HG03045 (cell line): ENCODE measurements around the gene FMN1.

Experiments
- ATAC-seq: cut with Tn5 transposase; IDR thresholded peaks from one replicate; pipeline ENCODE4 v1.9.1; 2021; ENCODE audit warnings: mild to moderate bottlenecking, moderate library complexity; ENCODE audit not compliant: unreplicated experiment

FMN1 gene

DNA sequence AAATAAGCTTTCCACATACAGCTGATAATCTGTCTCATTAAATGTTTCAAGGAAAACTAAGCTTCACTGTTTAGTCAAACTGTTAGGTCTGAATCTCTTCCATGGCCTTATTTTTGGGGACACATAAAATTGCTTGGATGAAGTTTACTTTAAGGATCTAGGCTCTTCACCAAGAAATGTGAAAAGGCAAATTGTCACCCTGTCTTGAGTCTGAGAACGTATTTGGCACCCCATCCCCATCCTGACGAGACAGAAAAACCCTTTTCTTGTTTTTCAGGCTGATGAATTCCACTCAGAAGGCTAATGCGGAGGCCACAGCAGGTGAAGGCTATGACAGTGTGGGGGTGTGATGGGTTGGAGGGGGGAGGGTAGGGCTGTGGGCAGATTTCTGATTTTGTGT is 250.1 kb downstream of the FMN1 start:
- ATAC-seq = no peak

DNA sequence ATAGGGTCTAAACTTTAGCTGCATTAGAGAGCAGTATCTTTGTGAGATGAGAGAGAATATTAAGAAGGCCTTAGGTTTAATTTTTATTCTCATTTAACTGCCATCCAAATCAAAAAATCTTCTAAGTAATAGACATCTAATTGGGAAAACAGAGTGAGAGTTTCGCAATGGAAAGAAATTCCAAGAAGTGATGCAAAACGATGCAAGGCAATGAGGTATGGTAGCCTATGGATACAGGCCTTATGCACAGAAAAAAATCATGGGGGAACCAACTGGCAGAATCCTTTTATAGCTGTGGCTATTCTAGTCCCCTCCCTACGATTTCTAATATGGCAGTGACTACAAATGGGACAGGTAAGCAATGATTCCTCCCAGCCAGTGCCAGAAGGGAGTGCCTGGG is 250.8 kb downstream of the FMN1 start:
- no peak for ATAC-seq

DNA sequence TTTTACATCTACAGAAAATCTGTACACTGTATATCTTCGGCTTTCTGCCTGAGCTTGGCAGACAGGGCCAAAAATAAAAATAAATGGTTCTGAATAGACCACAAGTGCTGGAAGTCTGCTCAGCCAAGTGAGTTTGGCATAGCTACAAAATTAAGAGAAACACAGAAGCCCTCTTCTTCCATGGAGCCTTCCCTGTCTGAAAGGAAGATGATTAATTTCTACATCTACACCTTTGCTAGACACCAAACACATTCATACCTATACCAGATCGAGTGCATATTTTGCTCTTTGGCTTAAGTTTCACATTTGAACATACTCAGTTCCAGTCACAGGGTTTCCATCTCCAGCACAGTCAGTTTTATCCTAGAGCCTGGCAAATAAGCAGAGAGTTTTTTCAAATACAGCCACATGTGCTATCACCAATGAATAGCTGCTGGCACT is 252.1 kb downstream of the FMN1 start:
- ATAC-seq = no peak

DNA sequence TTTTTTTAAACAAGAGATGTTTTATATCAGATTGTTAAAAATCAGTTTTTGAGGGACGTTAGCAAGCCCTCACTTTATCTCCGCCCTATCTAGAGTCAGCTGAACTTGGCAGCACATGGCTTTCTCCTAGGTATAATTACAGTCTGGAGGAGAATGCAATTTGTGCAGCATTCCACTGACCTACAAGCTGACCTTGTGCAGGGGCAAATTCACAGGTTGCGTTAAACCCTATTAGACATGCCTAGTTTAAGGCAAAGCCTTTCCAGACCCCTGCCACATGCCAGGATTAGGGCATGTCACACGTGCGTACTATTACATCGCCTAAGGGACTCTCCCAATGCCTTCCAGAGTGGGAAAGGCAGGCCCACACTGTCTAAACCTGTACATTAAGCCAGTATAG is 252.7 kb downstream of the FMN1 start:
- no peak for ATAC-seq

- no peak for ATAC-seq
These were observed 257.5 kb downstream of the FMN1 start for GRCh38 chr15:32936976-32937375.

DNA sequence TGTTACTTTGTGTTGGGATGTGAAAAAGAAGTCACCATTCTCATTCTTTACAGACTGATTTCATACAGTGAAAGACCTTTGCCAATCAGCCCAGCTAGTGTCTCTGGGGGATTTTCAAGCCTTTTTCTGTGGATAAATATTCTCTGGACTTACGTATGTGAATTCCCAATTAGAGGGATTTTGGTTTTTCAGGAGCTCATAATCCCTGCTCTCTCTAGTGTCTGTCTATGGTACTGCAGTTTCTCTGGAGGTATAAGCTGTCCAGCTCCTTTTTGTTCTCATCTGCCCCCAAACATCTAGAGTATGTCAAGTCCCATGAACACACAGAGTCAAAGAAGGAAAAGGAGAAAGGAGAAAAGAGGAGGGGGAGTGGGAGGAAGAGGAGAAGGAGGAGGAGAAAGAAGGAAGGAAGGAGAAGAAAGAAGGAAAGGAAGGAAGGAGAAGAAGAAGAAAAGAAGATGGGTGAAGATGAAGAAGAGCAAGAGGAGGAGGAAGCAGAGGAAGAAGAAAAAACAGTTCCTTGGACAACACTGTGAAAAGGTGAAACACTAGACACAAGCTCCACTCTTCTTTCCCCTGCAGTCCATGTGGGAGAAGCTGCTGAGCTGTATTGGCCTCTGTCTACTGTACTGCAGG is 258.1 kb downstream of the FMN1 start:
- ATAC-seq = no peak

GRCh38 chr15:32935139-32935538 is 259.4 kb downstream of the FMN1 start:
- no peak for ATAC-seq

DNA sequence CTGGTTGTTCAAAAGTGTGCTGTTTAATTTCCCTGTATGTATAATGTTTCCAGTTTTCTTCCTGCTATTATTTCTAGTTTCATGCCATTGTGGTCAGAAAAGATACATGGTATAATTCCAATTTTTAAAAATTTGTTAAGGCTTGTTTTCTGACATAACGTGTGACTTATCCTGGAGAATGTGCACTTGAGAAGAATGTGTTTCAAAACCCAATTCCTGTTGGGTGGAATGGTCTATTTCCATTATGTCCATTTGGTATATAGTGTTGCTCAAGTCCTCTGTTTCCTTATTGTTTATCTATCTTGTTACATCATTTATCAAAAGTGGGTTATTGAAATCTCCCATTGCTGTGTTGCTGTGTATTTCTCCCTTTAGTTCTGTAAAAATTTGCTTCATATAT is 261.3 kb downstream of the FMN1 start:
- no peak for ATAC-seq

- no peak for ATAC-seq
These were observed 265.6 kb downstream of the FMN1 start for GRCh38 chr15:32928876-32929275.

DNA sequence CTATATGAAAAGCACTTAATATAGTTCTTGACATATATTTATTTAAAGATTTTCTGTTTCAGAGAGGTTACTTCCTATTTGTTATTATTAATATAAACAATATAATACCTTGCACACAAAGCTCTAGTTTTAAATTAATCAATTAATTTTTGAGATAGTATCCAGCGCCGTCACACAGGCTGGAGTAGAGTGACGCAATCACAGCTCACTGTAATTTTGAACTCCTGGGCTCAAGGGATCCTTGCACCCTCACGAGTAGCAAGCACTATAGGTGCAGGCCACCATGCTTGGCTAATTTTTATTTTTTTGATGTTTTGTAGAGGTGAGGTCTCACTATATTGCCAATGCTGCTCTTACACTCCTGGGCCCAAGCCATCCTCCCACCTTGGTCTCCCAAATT is 267.4 kb downstream of the FMN1 start:
- no peak for ATAC-seq

GRCh38 chr15:32923176-32923575 is 271.3 kb downstream of the FMN1 start:
- ATAC-seq = no peak

DNA sequence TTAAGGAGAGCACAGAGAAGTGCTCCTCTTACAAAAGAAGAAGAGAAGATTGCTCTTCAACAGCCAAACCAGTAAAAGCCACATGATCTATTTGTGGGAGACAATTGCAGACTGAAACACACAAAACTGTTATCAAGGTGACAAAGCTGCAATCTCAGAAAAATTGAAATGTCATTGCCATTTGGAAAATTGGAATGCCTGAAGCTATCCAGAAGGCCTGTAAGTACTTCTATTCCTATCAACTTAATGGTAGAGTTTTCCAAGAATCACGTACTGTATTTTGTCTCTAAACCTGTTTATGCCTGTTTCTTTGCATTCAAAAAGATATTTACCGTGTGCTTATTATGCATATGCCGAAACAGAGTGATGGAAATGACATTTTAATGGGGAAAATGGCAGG is 272.0 kb downstream of the FMN1 start:
- no peak for ATAC-seq

GRCh38 chr15:32919749-32920414 is 274.6 kb downstream of the FMN1 start:
- no peak for ATAC-seq

DNA sequence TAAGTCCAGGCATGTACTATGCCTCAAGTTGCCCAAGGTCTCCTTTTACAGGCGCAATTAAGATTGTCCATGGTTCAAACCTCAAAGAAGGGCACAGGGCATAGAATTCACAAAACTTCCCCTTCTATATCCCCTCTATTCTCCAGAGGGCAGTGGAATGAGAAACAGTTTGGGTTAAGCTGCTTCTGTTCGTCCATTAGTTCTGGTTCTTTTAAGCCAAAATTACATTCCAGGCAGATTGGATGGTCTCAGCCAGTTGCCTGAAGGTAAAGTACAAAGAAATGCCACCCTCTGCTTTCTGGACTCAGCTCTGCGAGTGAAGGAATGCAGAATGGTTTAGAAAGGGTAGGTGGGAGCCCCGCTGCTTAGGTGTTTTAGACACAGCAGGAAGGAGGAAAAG is 276.0 kb downstream of the FMN1 start:
- ATAC-seq = no peak

DNA sequence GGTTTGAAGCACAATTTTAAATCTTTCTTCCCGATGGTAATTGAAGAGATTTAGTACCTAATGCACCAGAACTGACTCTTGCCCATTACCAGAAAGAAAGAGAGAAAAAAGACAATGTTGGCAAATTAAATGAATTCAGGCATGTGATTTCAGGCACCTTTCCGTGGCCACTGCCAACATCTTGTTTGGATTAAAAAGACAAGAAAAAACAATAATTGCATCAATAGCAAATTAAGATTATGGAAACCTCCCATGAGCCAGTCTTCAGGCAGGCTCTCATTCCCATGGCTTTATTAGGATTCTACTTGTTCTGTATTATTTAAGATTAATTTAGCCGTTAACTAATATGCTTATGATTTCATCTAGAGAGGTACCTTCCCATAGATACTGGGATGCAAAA is 283.7 kb downstream of the FMN1 start:
- ATAC-seq = no peak

GRCh38 chr15:32909431-32909830 is 285.1 kb downstream of the FMN1 start:
- no peak for ATAC-seq

GRCh38 chr15:32908872-32909271 is 285.6 kb downstream of the FMN1 start:
- ATAC-seq = no peak

DNA sequence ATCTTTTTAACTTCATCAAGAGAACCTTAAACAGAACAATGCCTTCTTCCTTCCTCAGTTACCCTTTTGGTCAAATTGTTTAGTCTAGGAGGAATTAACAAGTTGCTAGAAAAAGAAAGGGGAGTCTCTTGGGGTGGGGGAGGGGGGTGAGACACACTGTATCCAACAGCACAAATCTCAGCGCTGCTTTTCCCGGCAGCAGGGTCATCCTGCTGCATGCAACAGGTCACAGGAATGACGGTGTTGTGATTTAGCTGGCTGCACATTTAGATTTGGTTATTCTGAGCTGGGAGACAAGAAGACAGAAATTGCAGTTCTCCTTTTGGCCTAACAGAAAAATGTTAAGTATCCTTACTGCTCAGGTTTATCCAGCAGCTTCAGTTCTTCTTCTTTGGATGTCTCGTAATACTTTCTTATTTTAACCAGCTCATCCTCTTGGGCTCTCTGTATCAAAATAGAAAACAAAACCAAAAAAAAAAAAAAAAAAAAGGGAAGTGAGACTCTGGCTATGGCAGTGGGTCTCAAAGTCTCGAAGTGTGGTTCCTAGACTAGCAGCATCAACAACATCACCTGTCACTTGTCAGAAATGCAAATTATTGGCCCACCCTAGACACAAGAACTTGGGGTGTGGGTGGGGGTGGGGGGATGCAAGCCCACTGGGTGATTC is 286.2 kb downstream of the FMN1 start:
- peak; percentile 87 for ATAC-seq

- no peak for ATAC-seq
These were observed 289.0 kb downstream of the FMN1 start for GRCh38 chr15:32905481-32905880.

- no peak for ATAC-seq
These were observed 290.1 kb downstream of the FMN1 start for GRCh38 chr15:32904448-32904847.

DNA sequence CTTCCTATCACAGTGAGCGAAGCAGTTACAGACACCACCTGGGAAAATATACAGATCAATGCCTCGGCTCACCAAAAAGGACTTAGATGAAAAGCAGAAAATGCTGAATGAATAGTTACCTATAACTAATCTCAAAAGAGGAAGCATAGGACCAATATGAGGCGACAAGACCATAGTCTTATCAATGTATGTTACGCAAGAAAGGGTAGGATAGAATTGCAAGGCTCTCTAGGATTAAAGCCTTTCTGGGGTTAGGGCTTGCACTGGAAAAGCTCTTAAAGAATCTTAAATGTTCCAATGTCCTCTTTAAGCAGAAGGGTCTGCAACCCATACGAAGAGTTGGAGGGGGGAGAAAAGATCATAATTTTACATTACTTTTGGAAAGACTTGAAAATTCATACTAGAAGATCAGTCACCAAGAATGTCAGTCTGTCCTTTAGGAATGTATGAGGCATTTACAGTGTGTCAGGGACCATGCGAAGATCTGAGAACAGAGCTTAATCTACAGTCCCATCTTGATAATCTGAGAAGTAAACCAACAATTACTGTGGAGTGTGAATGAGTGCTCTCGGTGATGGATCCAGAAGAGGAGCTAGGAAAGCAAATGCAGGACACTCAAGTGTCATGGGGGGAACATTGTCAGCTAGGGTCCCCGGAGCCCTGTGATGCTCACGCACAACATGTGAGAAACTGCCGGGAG is 290.8 kb downstream of the FMN1 start:
- no peak for ATAC-seq

GRCh38 chr15:32901995-32902394 is 292.5 kb downstream of the FMN1 start:
- no peak for ATAC-seq
